AG04450 (cell line): Measurements from ENCODE around the gene ANTXR1. TPM values are rescaled to one million over a fixed set of nuclear protein-coding genes. Genes with fewer than 3 reads are reported as not detected.

Source experiments
- CTCF ChIA-PET: fragments of 300-600, 350-600 bp; formaldehyde crosslinking; extraction: SDS; loops from one replicate; lab custom pipeline; 2022; ENCODE audit warnings: antibody characterized with exemption, inconsistent platforms; lab: Charles Lee
- POLR2A ChIA-PET: fragments of 350-600 bp; formaldehyde crosslinking; extraction: SDS; loops from one replicate; lab custom pipeline; 2021; ENCODE audit warnings: antibody characterized with exemption, inconsistent platforms; lab: Yijun Ruan, JAX
- DNase-seq: peaks from one replicate; pipeline ENCODE4 v3.0.0-alpha.2; 2011; ENCODE audit warnings: low read depth, low spot score
- H3K27ac ChIP-seq: one replicate; pipeline ENCODE4 v1.5.1; 2012; ENCODE audit warnings: low read depth, low read length, control low read depth
- H3K27me3 ChIP-seq: one replicate; pipeline ENCODE4 v1.6.0; 2012; ENCODE audit warnings: low read length; ENCODE audit not compliant: control insufficient read depth, insufficient read depth
- H3K4me3 ChIP-seq: 2 replicates; pipeline ENCODE4 v1.5.1; 2011; ENCODE audit warnings: mild to moderate bottlenecking, low read depth, low read length, control low read depth
- H3K9me3 ChIP-seq: 2 replicates; pipeline ENCODE4 v1.5.1; 2012; ENCODE audit warnings: low read length; ENCODE audit not compliant: control insufficient read depth, insufficient read depth
- CTCF ChIP-seq: IDR thresholded peaks from 2 replicates; pipeline ENCODE4 v1.5.1; 2011; ENCODE audit warnings: low read depth, low read length, control low read depth, inconsistent platforms
- polyA plus RNA-seq: library from polyadenylated mRNA; depleted of rRNA; stranded (reverse); fragments of >200 nt; gene quantifications from 2 replicates; pipeline ENCODE4 v1.2.3, GENCODE V29; 2011

Gene ANTXR1
- polyA plus RNA-seq, 1 experiment, result 113 TPM

- DNase-seq, result peak; percentile 23
- CTCF ChIA-PET, result interaction anchor here (0.6 kb wide), 1 partner anchor 86 kb away, joined by 5 read pairs; the partner anchor contains the start of gene ANTXR1
- H3K27ac ChIP-seq, result no peak overlapping the region
- TF ChIP-seq CTCF, result no peak
- no peak overlapping the region for H3K4me3 ChIP-seq
- no peaks in the 10 kb centered on the region for H3K27me3 ChIP-seq
- POLR2A ChIA-PET, result interaction anchor here (0.6 to 1.5 kb wide), 5 partner anchors 17 to 207 kb away, joined by 3 to 7 read pairs (median 3); no protein-coding TSS in a partner anchor
- no peaks in the 10 kb centered on the region for H3K9me3 ChIP-seq
Measured at GRCh38 chr2:69099541-69099940, 86.6 kb downstream of the ANTXR1 start.

GRCh38 chr2:69100220-69100723 lies 87.3 kb downstream of the ANTXR1 start:
- peak overlapping the region; percentile 49 for H3K27ac ChIP-seq
- ChIA-PET CTCF (no interaction called here), POLR2A (interaction anchor here (0.6 to 1.5 kb wide), 5 partner anchors 17 to 207 kb away, joined by 3 to 7 read pairs (median 3); no protein-coding TSS in a partner anchor)
- TF ChIP-seq CTCF, result no peak
- no peaks in the 10 kb centered on the region for H3K27me3 ChIP-seq
- DNase-seq, result no peak
- H3K9me3 ChIP-seq, result no peaks in the 10 kb centered on the region
- no peak overlapping the region for H3K4me3 ChIP-seq

GRCh38 chr2:69102041-69102593 lies 89.1 kb downstream of the ANTXR1 start:
- no peak overlapping the region for H3K4me3 ChIP-seq
- H3K27ac ChIP-seq, result no peak overlapping the region
- ChIA-PET CTCF (no interaction called here), POLR2A (no interaction called here)
- TF ChIP-seq CTCF, result no peak
- no peaks in the 10 kb centered on the region for H3K27me3 ChIP-seq
- DNase-seq, result no peak
- no peaks in the 10 kb centered on the region for H3K9me3 ChIP-seq

- ChIA-PET POLR2A (no interaction called here), CTCF (no interaction called here)
- no peak overlapping the region for H3K27ac ChIP-seq
- no peak for TF ChIP-seq CTCF
- DNase-seq, result no peak
- no peaks in the 10 kb centered on the region for H3K27me3 ChIP-seq
- H3K4me3 ChIP-seq, result no peak overlapping the region
- no peaks in the 10 kb centered on the region for H3K9me3 ChIP-seq
Measured at GRCh38 chr2:69103419-69103818, 90.4 kb downstream of the ANTXR1 start.

- H3K4me3 ChIP-seq, result no peak overlapping the region
- CTCF ChIA-PET, result no interaction called here
- POLR2A ChIA-PET, result no interaction called here
- H3K27me3 ChIP-seq, result no peaks in the 10 kb centered on the region
- no peak overlapping the region for H3K27ac ChIP-seq
- H3K9me3 ChIP-seq, result no peaks in the 10 kb centered on the region
- DNase-seq, result no peak
- TF ChIP-seq CTCF, result no peak
Measured at GRCh38 chr2:69104261-69104660, 91.3 kb downstream of the ANTXR1 start.
